GF-D8 (cell line): ENCODE measurements around the gene ZNF69.
"Not testable (repeated sequence)": the region's sequence is repeated elsewhere in the genome, so short reads cannot be mapped to it uniquely, and the experiment has no call there.

Experiments
- DNase-seq: peaks from one replicate; lab custom pipeline; 2025; lab: John Stamatoyannopoulos, UW

ZNF69 gene

DNA sequence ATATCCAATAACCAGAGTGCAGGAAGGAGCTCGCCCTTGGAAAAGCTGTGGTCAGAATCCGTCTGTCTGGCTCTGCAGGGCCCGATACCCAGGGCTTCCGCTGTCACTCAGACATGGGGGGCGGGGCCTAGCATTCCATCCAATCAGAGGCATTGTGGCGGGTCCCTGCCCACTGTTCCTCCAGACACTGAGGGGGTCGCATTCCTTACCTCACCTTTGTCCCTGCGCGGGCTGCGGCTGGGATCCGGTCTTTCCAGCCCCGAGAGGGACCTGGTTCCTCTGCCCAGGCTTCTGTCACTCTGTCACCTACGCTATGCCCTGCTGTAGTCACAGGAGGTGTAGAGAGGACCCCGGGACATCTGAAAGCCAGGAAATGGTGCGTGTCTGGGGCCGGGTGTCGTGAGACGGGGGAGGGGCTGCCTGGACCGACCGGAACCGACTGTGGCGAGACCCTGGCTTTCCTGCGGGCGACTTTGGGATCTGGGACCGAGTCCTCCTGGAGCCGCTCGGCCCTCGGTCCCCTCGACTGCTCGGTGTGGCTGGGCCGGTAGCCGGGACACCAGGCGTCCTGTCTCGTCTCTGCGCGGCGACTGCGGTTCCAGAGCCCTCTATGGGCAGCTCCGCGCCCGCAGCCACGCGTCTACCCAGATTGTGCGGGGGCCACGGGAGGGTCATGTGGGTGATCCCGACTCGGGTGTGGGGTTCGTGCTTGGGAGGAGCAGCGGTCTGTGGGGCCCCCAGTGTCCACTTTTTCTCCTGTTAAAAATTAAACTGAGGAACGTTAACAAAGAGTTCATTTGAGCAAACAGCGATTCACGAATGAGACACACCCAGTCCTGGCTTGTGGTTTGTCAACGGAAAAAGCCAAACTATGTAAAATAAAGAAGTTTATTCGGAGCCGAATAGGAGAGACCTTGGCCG is at the start of gene ZNF69:
Gene ZNF69, plus strand, starts transcription at position 172 of the 921 bp plus-strand sequence. Its CDS starts 142 bp downstream, at position 314.
- peak; percentile 39 for DNase-seq

DNA sequence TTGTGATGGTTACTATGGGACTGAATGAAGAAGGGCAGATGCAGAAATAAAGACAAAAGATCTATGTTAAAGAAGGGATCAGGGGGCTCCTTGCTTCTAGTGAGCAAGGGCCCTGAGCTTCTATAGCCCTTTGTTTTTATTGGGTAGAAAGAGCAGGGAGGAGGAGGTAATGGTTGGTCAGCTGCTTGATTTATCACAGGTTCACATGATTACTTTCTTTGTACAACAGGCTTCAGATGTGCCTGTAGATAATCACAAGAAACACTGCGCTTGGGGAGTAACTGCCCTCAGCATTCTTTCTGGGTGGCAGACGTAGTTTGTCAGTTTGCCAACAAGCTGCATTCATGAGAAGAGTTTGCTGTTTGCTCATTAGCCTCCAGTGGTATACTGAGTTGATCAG is 43.9 kb upstream of the ZNF69 start:
- no peak for DNase-seq

- DNase-seq, result not testable (repeated sequence)
Measured at GRCh38 chr19:11847615-11848014, 40.0 kb upstream of the ZNF69 start.

DNA sequence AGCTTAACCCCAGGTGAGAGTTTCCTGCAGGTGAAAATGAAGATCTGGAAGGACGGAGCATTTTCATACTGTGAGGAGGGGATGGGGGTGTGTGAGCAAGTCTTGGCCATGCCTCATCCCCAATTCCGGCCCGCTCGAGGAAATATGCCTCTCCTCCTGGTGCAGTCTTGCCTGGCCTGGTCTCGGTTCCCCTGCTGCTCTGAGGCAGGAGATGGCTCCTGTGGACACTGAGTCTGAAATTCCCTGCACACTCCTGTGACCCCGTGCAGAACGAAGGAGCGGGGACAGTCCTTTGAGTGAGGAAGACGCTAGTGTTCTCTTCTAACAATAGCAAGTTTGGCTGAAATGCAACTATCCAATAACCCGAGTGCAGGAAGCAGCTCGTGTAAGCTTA is 39.4 kb upstream of the ZNF69 start:
- DNase-seq, result no peak

- DNase-seq, result peak; percentile 76
Measured at GRCh38 chr19:11848594-11849469, 38.8 kb upstream of the ZNF69 start, which contains the start of gene ZNF439. Gene ZNF439, plus strand, starts transcription at chr19:11848726. Its CDS starts 142 bp downstream, at chr19:11848868.

DNA sequence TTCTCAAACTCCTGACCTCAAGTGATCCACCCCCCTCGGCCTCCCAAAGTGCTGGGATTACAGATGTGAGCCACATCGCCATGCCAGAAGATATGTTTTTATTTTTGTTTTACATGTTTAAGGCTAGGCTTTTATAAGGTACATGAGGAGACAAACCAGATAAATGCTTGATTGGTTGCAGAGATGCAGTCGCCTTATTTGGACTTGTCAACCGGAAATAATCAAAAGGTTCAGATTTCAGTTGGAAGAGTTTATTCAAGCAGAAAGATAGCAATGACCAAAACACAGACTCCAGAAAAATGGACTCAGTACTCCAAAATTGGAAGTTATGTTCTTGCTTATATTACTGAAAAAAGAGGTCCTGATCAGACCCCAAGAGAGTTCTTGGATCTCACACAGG is 37.3 kb upstream of the ZNF69 start:
- DNase-seq, result not testable (repeated sequence)

- no peak for DNase-seq
Measured at GRCh38 chr19:11853358-11853757, 34.2 kb upstream of the ZNF69 start.

- no peak for DNase-seq
Measured at GRCh38 chr19:11856596-11857250, 30.9 kb upstream of the ZNF69 start.

DNA sequence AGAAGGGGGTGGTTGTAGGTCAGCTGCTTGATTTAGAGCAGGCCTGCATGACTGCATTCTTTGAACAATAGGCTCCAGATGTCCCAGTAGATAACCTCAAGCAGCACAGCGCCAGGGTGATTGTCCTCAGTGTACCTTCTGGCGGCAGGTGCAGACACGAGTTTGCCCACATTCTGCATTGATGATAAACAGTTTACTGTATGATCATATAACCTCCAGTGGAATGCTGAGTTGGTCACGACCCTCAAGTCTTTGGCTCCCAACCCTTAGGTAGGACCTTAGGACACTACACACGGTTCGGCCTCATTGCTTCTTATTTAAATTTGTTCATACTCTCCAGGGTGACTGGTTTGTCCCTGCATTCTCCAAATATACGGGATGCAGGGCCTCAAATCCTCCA is 26.9 kb upstream of the ZNF69 start:
- DNase-seq, result no peak

GRCh38 chr19:11861301-11861700 is 26.3 kb upstream of the ZNF69 start:
- no peak for DNase-seq

- not testable (repeated sequence) for DNase-seq
Measured at GRCh38 chr19:11867766-11868165, 19.8 kb upstream of the ZNF69 start.

- no peak for DNase-seq
Measured at GRCh38 chr19:11868188-11868587, 19.4 kb upstream of the ZNF69 start.

DNA sequence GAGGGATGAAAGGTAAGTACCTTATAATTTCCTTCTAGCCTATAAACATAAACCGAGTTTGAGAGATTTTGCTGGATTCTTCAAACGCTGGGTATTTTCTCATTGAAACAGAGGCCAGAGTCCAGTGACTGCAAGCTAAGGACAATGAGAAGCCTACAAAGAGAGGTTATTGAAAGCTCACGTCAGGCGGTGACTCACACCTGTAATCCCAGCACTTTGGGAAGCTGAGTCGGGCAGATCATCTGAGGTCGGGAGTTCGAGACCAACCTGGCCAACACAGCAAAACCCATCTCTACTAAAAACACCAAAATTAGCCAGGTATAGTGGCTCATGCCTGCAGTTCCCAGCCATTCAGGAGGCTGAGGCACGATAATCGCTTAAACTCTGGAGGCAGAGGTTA is 15.0 kb upstream of the ZNF69 start:
- no peak for DNase-seq

GRCh38 chr19:11873762-11874161 is 13.8 kb upstream of the ZNF69 start:
- no peak for DNase-seq

DNA sequence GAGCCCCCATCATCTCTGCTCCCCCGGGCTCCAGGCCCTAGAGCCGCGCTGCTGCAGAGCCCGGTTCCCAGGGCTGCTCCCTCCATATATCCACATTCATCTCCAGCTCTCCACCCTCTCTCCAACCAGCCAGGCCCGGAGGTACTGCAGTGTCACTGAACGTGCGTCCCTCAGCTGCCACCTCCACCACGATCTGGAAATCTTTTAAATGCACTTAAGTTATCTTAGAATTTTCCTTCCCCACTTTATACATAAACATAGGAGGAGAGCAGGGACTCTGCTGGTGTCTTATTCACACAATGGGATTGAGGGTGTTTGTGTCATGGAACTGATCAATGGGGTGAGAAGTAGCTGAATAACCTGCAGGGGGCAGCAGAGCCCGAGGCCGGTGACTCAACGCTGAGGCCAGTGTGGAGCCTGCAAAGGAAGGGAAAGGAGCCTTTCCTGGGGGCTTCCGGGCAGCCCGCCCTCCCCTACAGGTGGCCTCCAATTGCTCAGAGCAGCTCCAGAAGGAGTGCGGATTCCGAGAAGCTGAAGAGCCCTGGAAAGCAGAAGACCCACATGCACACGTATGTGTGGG is 7.8 kb upstream of the ZNF69 start:
- not testable (repeated sequence) for DNase-seq

DNA sequence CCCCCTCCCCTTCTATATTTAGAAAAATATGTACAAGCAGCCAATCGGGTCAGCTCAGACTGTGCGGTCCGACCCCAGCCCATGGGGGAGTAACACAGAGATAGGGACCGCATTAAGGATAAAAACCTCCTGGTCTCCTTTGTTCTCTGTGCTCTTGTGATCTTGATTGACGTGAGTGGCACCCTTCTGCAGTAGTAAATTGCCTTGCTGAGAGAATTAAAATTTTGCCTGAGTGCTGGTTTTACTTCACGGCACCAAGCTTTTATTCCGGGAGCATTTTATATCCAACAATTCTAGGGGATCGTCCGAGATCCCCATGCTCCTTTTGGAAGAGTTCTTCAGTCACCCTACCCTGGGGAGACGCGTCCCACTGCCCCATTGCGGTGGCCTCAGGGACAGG is 7.0 kb upstream of the ZNF69 start:
- no peak for DNase-seq

DNA sequence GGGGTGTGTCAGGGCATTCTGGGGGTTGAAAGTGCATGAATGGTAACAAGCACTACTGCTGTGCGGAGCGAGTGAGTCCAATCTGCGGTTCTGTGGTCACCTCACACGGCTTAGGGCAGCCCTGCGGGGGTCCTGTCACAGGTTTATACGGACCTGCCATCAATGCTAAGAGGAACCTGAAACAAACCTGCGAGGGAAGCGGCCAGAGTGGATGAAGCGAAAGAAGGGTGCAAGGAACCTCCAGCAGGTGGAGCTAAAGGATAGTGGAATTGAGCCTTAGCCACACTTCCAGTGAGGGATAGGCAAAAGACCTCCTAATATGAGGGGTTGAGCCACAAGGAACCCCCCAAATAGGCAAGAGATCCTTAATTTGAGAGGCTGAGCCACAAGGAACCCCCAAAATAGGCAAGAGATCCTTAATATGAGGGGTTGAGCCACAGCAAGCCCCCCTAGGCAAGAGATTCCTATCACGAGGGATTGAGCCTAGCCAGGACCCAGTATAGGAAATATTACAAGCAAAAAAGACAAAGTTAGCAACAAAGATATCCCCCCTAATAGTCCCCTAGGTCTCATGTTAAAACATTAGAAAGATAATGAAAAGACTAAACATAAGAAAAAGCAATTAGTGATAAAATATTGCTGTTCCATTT is 6.3 kb upstream of the ZNF69 start:
- peak; percentile 14 for DNase-seq

DNA sequence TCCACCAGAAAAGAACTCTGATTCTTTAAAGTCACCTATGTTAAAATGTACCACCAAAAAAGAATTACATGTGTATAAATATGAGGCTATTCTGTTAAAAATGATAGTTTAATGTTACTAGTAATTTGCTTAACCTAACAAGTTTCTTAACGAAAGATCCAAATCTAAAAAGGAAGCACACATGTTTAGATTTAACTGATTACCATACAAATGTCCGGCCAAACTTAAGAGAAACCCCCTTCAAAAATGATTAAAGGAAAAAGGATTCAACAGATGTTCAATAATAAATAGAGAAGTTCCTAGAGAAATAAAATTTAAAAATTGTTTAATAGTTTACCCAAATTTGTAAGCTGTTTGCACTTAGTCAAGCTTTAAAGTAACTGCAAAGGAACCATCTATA is 5.0 kb upstream of the ZNF69 start:
- DNase-seq, result no peak

- no peak for DNase-seq
Measured at GRCh38 chr19:11887234-11887610, 360 bp upstream of the ZNF69 start.

- DNase-seq, result not testable (repeated sequence)
Measured at GRCh38 chr19:11889901-11890300, 2.3 kb downstream of the ZNF69 start.

DNA sequence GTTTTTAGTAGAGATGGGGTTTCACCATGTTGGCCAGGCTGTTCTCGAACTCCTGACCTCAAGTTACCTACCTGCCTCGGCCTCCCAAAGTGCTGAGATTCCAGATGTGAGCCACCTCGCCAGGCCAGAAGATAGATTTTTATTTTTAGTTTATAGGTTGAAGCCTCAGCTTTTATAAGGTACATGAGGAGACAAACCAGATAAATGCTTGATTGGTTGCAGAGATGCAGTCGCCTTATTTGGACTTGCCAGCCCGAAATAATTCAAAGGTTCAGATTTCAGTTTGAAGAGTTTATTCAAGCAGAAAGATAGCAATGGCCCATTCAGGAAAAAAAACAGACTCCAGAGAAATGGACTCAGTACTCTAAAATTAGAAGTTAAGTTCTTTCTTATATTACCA is 3.1 kb downstream of the ZNF69 start:
- DNase-seq, result no peak
